ENCODE data around the gene KCNQ1. TPM values are rescaled to one million over a fixed set of nuclear protein-coding genes. Genes with fewer than 3 reads are reported as not detected.

KCNQ1 gene
- total and polyA plus RNA-seq, 2 of the 13 experiments (the other 11 are each of a cell fraction or from before 2014, with no cell fraction given), result 0.02 to 0.08 TPM

DNA sequence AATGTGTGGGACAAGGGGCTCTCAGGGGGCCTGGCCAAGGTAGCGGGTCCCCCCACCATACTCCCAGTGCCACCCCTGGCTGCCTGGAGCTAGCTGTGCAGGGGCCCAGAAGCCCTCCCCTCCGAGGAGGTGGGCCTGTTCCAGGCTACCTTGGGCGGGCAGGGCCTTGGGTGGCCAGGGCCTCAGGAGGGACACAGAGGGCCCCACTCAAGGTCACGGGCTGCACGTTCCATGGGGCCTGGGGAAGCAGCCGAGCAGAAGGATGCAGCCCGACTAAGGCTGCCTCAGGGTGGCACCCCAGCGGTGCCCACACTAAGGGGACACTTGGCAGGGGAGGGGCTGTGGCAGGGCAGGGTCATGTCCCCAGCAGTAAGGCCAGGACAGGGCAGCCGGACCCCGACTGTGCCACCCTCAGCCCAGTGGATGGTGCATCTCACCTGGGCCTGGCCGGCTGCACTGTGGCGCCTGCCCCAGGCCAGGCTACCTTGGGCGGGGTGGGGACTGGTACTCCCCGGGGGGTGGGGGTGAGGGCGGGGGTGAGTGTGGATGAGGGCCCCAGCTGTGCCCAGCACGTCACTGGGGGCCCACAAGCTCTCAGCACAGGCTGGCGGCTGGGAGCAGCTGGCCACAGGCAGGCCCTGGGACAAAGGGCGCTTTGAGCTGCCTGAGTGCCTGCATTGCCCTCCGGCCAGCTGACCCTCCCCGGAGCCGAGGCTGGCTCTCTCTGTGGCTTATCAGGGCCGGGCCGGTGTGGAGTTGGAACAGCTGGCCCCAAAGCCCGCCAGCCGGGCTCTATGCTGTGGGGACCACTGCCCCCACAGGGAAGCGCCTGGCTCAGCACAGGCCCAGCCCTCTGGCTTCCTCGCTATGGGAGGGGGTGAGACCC lies 117.1 kb downstream of the KCNQ1 start:
- no peaks in the 10 kb centered on the region for H3K79me2 ChIP-seq (ENCODE audit: insufficient read depth, low read length)
- TF ChIP-seq ZFYVE20 (CRISPR knock-in tag; IDR thresholded peaks at IDR 0.05; ENCODE audit: borderline replicate concordance, low read depth) (no peak), MLLT10 (CRISPR knock-in tag; IDR thresholded peaks at IDR 0.05) (no peak), ZNF414 (CRISPR knock-in tag; IDR thresholded peaks at IDR 0.05) (no peak), ZNF570 (CRISPR knock-in tag; IDR thresholded peaks at IDR 0.05; ENCODE audit: borderline replicate concordance) (no peak), ZNF34 (CRISPR knock-in tag; IDR thresholded peaks at IDR 0.05; ENCODE audit: borderline replicate concordance) (no peak), ZNF30 (CRISPR knock-in tag; IDR thresholded peaks at IDR 0.05) (no peak), FOXM1 (CRISPR knock-in tag; IDR thresholded peaks at IDR 0.05) (no peak), SOX6 (IDR thresholded peaks at IDR 0.05) (no peak), SOX6 (CRISPR knock-in tag; IDR thresholded peaks at IDR 0.05) (peak; percentile 44; the same call in 1 of the 2 replicates), ZNF614 (CRISPR knock-in tag; IDR thresholded peaks at IDR 0.05; ENCODE audit: borderline replicate concordance) (peak; percentile 20; the same call in 1 of the 2 replicates), ZNF660 (CRISPR knock-in tag; IDR thresholded peaks at IDR 0.05; ENCODE audit: borderline replicate concordance, low read depth) (no peak), SP5 (CRISPR knock-in tag; IDR thresholded peaks at IDR 0.05; ENCODE audit: borderline replicate concordance, low read depth) (peak; percentile 36; the same call in 1 of the 2 replicates), ZNF513 (CRISPR knock-in tag; conservative IDR thresholded peaks at IDR 0.05) (no peak), TRAFD1 (CRISPR knock-in tag; IDR thresholded peaks at IDR 0.05; ENCODE audit: borderline replicate concordance) (no peak; the same call in 1 of the 2 replicates), ZNF777 (CRISPR knock-in tag; IDR thresholded peaks at IDR 0.05) (no peak), ZBTB38 (CRISPR knock-in tag; IDR thresholded peaks at IDR 0.05) (peak; percentile 63; the same call in 1 of the 2 replicates), RXRB (CRISPR knock-in tag; IDR thresholded peaks at IDR 0.05; ENCODE audit: borderline replicate concordance) (peak; percentile 51; the same call in 1 of the 2 replicates)
- TF ChIP-seq, protein P1, sequence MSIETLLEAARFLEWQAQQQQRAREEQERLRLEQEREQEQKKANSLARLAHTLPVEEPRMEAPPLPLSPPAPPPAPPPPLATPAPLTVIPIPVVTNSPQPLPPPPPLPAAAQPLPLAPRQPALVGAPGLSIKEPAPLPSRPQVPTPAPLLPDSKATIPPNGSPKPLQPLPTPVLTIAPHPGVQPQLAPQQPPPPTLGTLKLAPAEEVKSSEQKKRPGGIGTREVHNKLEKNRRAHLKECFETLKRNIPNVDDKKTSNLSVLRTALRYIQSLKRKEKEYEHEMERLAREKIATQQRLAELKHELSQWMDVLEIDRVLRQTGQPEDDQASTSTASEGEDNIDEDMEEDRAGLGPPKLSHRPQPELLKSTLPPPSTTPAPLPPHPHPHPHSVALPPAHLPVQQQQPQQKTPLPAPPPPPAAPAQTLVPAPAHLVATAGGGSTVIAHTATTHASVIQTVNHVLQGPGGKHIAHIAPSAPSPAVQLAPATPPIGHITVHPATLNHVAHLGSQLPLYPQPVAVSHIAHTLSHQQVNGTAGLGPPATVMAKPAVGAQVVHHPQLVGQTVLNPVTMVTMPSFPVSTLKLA (IDR thresholded peaks at IDR 0.05), result no peak

More for the DNA sequence above, 117.1 kb downstream of the KCNQ1 start:
- Histone ChIP-seq H3K4me1 (ENCODE audit: insufficient read depth, low read length) (peaks cover 60% of the 10 kb centered on the region), H3K9ac (ENCODE audit: insufficient read depth, low read depth, low read length) (peak overlapping the region; percentile 34; the same call in 1 of the 2 replicates), H3K4me2 (ENCODE audit: low read depth, low read length) (peak overlapping the region; percentile 61), H3K9me3 (ENCODE audit: low read length) (peaks cover 8% of the 10 kb centered on the region; the same call in 1 of the 2 replicates), H3K27me3 (ENCODE audit: control insufficient read depth in 1 of 2, insufficient read depth in 2 of 2, low read length in 2 of 2) (peaks cover 7 to 26% of the 10 kb centered on the region in 2 experiments; a peak in 4 of 5 replicates), H3K36me3 (replicated peaks in 1 of 2; ENCODE audit: control insufficient read depth in 1 of 2, insufficient read depth in 2 of 2, low read length in 2 of 2) (no peaks in the 10 kb centered on the region), H4K20me1 (ENCODE audit: insufficient read depth, low read length) (no peaks in the 10 kb centered on the region), H2AFZ (ENCODE audit: low read length) (no peak overlapping the region), H3K4me3 (replicated peaks in 1 of 3; ENCODE audit: insufficient read depth in 1 of 3, low read depth in 2 of 3, low read length in 3 of 3) (peak overlapping the region in 1 of 3 experiments; percentile 39; a peak in 1 of 6 replicates), H3K27ac (ENCODE audit: extremely low read length, insufficient read depth, low read length) (peak overlapping the region; percentile 91)
- intact Hi-C loops (cut with micrococcal nuclease; ENCODE audit: unreplicated experiment) (loop anchor here (2.0 kb wide), 1 partner anchor 97 kb away; no protein-coding TSS in a partner anchor), in situ Hi-C loops (cut with HindIII; ENCODE audit: extremely low pct_ligation_motif_present, low pct_unique_long_range_greater_than_20kb) (no loop called here)
- ChIA-PET POLR2A (interaction anchor here (0.8 to 4.0 kb wide), 7 partner anchors 28 to 342 kb away, joined by 3 to 27 read pairs (median 5); partner anchors contain the start of genes KCNQ1OT1 and TSSC4), CTCF (ENCODE audit: low intra/inter-chr PET ratio, low total read pairs) (no interaction called here)
- ATAC-seq (peak; percentile 86), DNase-seq (ENCODE audit: low spot score) (peak; percentile 76), FAIRE-seq (no peak)
- WGBS (ENCODE audit: low lambda C conversion rate), result 50% methylated on average over 2 of the region's 27 CpGs
- no TSS peak for BruUV-seq (replicated peaks)

Measured in HepG2 (cell line).